ENCODE measurements around the gene CIDEB. TPM values are rescaled to one million over a fixed set of nuclear protein-coding genes. Genes with fewer than 3 reads are reported as not detected.

Gene CIDEB
- total and polyA plus RNA-seq, 9 of the 15 experiments (the other 6 are each of a cell fraction or from before 2014, with no cell fraction given): 0.03 to 0.35 (median 0.09) TPM; not detected in 3

DNA sequence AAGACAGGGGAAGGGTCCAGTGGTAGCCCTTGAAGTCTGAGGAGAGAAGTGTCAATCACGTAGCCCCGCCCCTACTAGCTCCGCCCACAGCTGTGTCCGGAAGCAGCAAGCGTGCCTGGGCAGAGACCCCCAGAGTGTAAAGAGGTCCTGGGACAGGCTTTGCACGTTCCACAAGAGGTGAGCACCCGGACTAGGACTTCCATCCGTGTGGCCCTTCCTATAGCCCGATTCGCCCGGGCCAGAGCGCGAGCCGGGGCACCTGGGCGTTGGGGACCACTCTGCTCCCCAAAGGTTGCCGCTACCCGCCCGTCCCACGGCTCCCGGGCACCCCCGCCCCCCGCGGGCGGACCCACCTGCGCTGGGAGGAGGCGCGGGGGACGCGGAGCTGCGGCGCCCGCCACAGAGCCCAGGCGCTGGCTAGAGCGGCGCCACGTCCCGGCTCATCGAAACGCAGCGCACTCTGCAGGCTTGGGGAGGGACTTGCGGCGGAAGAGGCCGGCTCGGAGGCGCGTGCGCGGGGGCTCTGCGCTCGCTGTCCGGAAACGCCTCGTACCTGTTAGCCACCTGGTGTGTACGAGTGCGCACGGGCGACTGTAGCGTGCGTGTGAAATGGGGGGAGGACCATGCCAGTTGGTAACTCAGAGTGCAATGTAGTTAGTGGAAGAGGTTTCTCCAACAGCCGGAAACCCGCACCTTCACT is 36.5 kb downstream of the CIDEB start, which contains the start of gene RABGGTA (continued):
- TF ChIP-seq, protein P1, sequence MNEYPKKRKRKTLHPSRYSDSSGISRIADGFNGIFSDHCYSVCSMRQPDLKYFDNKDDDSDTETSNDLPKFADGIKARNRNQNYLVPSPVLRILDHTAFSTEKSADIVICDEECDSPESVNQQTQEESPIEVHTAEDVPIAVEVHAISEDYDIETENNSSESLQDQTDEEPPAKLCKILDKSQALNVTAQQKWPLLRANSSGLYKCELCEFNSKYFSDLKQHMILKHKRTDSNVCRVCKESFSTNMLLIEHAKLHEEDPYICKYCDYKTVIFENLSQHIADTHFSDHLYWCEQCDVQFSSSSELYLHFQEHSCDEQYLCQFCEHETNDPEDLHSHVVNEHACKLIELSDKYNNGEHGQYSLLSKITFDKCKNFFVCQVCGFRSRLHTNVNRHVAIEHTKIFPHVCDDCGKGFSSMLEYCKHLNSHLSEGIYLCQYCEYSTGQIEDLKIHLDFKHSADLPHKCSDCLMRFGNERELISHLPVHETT (CRISPR knock-in tag; conservative IDR thresholded peaks at IDR 0.05 in 1 of 2, IDR thresholded peaks at IDR 0.05 in 1 of 2): peak in 1 of 2 experiments; percentile 62; a peak in 1 of 4 replicates
- TF ChIP-seq MECOM (CRISPR knock-in tag; IDR thresholded peaks at IDR 0.05): no peak
- no peak for TF ChIP-seq ZFP1 (CRISPR knock-in tag; IDR thresholded peaks at IDR 0.05)
- no peak; the same call in 1 of the 2 replicates for TF ChIP-seq SP1 (CRISPR knock-in tag; IDR thresholded peaks at IDR 0.05)
- 0 out of 4 replicates have a peak, but pooled peaks of 1 of the 2 experiments have one; percentile 40 for TF ChIP-seq HDAC1 (IDR thresholded peaks at IDR 0.05)
- no peak for TF ChIP-seq NR0B1 (IDR thresholded peaks at IDR 0.05; ENCODE audit: partially characterized antibody)
- TF ChIP-seq, protein P2, sequence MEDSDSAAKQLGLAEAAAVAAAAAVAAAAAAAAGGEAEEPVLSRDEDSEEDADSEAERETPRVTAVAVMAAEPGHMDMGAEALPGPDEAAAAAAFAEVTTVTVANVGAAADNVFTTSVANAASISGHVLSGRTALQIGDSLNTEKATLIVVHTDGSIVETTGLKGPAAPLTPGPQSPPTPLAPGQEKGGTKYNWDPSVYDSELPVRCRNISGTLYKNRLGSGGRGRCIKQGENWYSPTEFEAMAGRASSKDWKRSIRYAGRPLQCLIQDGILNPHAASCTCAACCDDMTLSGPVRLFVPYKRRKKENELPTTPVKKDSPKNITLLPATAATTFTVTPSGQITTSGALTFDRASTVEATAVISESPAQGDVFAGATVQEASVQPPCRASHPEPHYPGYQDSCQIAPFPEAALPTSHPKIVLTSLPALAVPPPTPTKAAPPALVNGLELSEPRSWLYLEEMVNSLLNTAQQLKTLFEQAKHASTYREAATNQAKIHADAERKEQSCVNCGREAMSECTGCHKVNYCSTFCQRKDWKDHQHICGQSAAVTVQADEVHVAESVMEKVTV (CRISPR knock-in tag; IDR thresholded peaks at IDR 0.05): no peak
- no peak for TF ChIP-seq ZBTB12 (CRISPR knock-in tag; IDR thresholded peaks at IDR 0.05)
- no peak for TF ChIP-seq TEAD1 (CRISPR knock-in tag; IDR thresholded peaks at IDR 0.05)
- no peak for TF ChIP-seq ZNF717 (CRISPR knock-in tag; IDR thresholded peaks at IDR 0.05)
- TF ChIP-seq GATAD2B (IDR thresholded peaks at IDR 0.05; ENCODE audit: borderline replicate concordance): no peak; the same call in 1 of the 2 replicates
- no peak; the same call in 1 of the 2 replicates for TF ChIP-seq ILF3 (IDR thresholded peaks at IDR 0.05; ENCODE audit: borderline replicate concordance)
- TF ChIP-seq YY1 (IDR thresholded peaks at IDR 0.05; ENCODE audit: borderline replicate concordance in 1 of 3, control insufficient read depth in 1 of 3, extremely low read depth in 1 of 3, insufficient read depth in 3 of 3, insufficient read length in 1 of 3, insufficient replicate concordance in 2 of 3, low read depth in 1 of 3, low read length in 2 of 3): peak in 2 of 3 experiments; percentile 32 to 62
- no peak for TF ChIP-seq KAT8 (IDR thresholded peaks at IDR 0.05; ENCODE audit: low read depth)
- no peak for TF ChIP-seq SPI1 (IDR thresholded peaks at IDR 0.05; ENCODE audit: borderline replicate concordance, low read depth, low read length)
- TF ChIP-seq SRF (CRISPR knock-in tag; IDR thresholded peaks at IDR 0.05): no peak
- TF ChIP-seq SMARCA5 (IDR thresholded peaks at IDR 0.05): no peak
- no peak for TF ChIP-seq NBN (IDR thresholded peaks at IDR 0.05; ENCODE audit: low read depth)
- TF ChIP-seq KLF16 (IDR thresholded peaks at IDR 0.05): no peak
- TF ChIP-seq ZNF274 (IDR thresholded peaks at IDR 0.05; ENCODE audit: borderline replicate concordance, low read depth, low read length): no peak
- TF ChIP-seq, protein P3, sequence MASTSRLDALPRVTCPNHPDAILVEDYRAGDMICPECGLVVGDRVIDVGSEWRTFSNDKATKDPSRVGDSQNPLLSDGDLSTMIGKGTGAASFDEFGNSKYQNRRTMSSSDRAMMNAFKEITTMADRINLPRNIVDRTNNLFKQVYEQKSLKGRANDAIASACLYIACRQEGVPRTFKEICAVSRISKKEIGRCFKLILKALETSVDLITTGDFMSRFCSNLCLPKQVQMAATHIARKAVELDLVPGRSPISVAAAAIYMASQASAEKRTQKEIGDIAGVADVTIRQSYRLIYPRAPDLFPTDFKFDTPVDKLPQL (IDR thresholded peaks at IDR 0.05; ENCODE audit: extremely low read depth, insufficient read length): no peak

All from K562 (cell line).